Lung (tissue), 12 donors: ENCODE data around the gene BCL2L15. TPM values are rescaled to one million over a fixed set of nuclear protein-coding genes. Genes with fewer than 3 reads are reported as not detected.

Experiments
- ATAC-seq: fragments of 200-7000 bp; cut with Tn5 transposase; one replicate; pipeline ENCODE4 v1.9.1; 2020; ENCODE audit warnings: moderate number of reproducible peaks; ENCODE audit not compliant: insufficient read depth, low FRiP score
- DNase-seq, 3 donors: peaks; one replicate each; pipeline ENCODE4 v3.0.0-alpha.2; 2013 to 2017
- H3K27ac ChIP-seq, 2 donors: one replicate each; pipeline ENCODE4 v1.5.1; 2013; ENCODE audit warnings: mild to moderate bottlenecking in 2 of 2, moderate library complexity in 2 of 2, control low read depth in 1 of 2, inconsistent platforms in 1 of 2, low read depth in 1 of 2, low read length in 1 of 2
- H3K27me3 ChIP-seq, 3 donors: one replicate each; pipeline ENCODE4 v1.5.1; 2013; ENCODE audit warnings: low read length in 2 of 3; ENCODE audit not compliant: control insufficient read depth in 3 of 3, insufficient read depth in 3 of 3
- H3K36me3 ChIP-seq, 4 donors: one replicate each; pipeline ENCODE4 v1.5.1; 2013; ENCODE audit warnings: low read length in 4 of 4, mild to moderate bottlenecking in 1 of 4, moderate library complexity in 1 of 4; ENCODE audit not compliant: control insufficient read depth in 4 of 4, insufficient read depth in 4 of 4
- H3K4me1 ChIP-seq, 5 donors: one replicate each; pipeline ENCODE4 v1.5.1; 2013; ENCODE audit warnings: low read length in 5 of 5, mild to moderate bottlenecking in 2 of 5, moderate library complexity in 1 of 5; ENCODE audit not compliant: control insufficient read depth in 5 of 5, insufficient read depth in 5 of 5
- H3K4me3 ChIP-seq: one replicate; pipeline ENCODE4 v1.5.1; 2013; ENCODE audit warnings: mild to moderate bottlenecking, control low read depth, moderate library complexity
- H3K9ac ChIP-seq, 2 donors: one replicate each; pipeline ENCODE4 v1.5.1; 2013; ENCODE audit warnings: low read length in 2 of 2, control low read depth in 1 of 2; ENCODE audit not compliant: insufficient read depth in 1 of 2
- H3K9me3 ChIP-seq, 4 donors: one replicate each; pipeline ENCODE4 v1.5.1; 2013; ENCODE audit warnings: low read length in 3 of 4, mild to moderate bottlenecking in 1 of 4, moderate library complexity in 1 of 4; ENCODE audit not compliant: control insufficient read depth in 4 of 4, insufficient read depth in 3 of 4
- WGBS, 2 donors: extraction: QIAGEN DNeasy Blood & Tissue Kit; methylation state at CpG; one replicate each; pipeline ENCODE4 v1.1.7; 2013; 5-methylcytosine and 5-hydroxymethylcytosine counted together
- polyA plus RNA-seq, 2 donors: library from polyadenylated mRNA; stranded (reverse); fragments of 200-250 nt; gene quantifications; one replicate each; pipeline ENCODE4 v1.2.1, GENCODE V29; 2013
- total RNA-seq, 2 donors: library from RNA; depleted of rRNA in 1 of 2; stranded (reverse); fragments of >200 nt in 1 of 2; gene quantifications; one replicate each; pipeline ENCODE4 v1.2.1, GENCODE V29; 2014 to 2021
- TF ChIP-seq, protein P1 (sequence below): IDR thresholded peaks from 2 replicates; pipeline ENCODE4 v1.5.1; 2012; ENCODE audit warnings: mild to moderate bottlenecking; ENCODE audit errors: control extremely low read depth, extremely low read depth
- donor health status: control.
- donor health status: control.
- donor health status: Bipolar disorder and iron deficiency.
- donor health status: healthy.
- donor health status: DM: yes; HTN: yes; CAD: no.

BCL2L15 gene
- total and polyA plus RNA-seq, 4 donors = 1.9 to 7.0 (median 3.2) TPM

DNA sequence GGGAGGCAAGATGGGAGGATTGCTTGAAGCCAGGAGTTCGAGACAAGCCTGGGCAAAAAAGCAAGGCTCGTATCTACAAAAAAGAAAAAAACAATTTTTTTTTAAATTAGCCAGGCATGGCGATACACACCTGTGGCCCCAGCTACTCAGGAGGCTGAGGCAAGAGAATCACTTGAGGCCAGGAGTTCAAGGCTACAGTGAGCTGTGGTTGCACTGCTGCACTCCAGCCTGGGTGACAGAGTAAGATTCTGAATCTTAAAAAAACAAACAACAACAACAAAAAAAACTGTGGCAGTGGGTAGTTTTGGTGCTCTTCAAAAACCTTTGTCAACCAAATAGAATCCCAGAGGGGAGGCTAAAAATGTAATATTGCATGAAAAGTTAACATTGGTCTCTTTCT, 16.6 kb downstream of the BCL2L15 start:
- H3K27ac ChIP-seq = no peak overlapping the region
- H3K9ac ChIP-seq = no peak overlapping the region
- TF ChIP-seq, protein P1, sequence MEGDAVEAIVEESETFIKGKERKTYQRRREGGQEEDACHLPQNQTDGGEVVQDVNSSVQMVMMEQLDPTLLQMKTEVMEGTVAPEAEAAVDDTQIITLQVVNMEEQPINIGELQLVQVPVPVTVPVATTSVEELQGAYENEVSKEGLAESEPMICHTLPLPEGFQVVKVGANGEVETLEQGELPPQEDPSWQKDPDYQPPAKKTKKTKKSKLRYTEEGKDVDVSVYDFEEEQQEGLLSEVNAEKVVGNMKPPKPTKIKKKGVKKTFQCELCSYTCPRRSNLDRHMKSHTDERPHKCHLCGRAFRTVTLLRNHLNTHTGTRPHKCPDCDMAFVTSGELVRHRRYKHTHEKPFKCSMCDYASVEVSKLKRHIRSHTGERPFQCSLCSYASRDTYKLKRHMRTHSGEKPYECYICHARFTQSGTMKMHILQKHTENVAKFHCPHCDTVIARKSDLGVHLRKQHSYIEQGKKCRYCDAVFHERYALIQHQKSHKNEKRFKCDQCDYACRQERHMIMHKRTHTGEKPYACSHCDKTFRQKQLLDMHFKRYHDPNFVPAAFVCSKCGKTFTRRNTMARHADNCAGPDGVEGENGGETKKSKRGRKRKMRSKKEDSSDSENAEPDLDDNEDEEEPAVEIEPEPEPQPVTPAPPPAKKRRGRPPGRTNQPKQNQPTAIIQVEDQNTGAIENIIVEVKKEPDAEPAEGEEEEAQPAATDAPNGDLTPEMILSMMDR = no peak
- no peaks in the 10 kb centered on the region for H3K9me3 ChIP-seq
- H3K27me3 ChIP-seq = no peaks in the 10 kb centered on the region
- ATAC-seq = no peak
- H3K4me3 ChIP-seq = no peak overlapping the region
- DNase-seq = no peak
- no peaks in the 10 kb centered on the region for H3K4me1 ChIP-seq
- WGBS, 2 donors = 82 to 83% methylated on average over 3 of the region's 3 CpGs
- H3K36me3 ChIP-seq = no peaks in the 10 kb centered on the region

DNA sequence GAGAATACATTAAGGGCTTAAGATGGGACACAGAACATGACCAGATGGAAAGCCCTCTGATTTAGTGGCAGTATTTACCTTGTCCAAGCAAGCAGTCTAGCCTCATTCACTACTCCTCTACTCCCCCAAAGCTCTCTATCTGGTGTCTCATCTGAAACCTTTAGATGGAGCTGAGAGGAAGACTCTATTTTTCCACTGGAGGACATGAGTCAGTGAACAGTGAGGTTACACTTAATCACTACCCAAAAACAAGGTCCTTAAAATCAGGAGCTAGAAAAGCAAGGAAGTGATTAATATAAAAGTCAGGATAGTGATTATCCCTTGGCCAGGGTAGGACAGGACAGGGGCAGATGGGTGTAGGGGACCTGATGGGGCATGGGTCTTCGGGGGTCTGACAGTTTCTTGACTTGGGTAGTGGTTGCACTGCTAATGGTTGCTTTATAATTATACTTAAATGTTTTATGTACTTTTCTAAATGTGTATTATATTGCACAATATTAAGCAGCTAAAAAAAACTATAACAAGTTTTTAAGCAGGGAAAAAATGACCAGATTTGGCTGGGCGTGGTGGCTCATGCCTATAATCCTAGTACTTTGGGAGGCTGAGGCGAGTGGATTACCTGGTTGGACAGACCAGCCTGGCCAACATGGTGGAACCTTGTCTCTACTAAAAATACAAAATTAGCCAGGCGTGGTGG, 18.8 kb downstream of the BCL2L15 start:
- TF ChIP-seq, protein P1 = no peak
- WGBS, 2 donors = 93 to 96% methylated on average over 4 of the region's 4 CpGs
- no peaks in the 10 kb centered on the region for H3K36me3 ChIP-seq
- no peak overlapping the region for H3K4me3 ChIP-seq
- H3K27ac ChIP-seq = no peak overlapping the region
- no peaks in the 10 kb centered on the region for H3K27me3 ChIP-seq
- DNase-seq = no peak
- H3K4me1 ChIP-seq = no peaks in the 10 kb centered on the region
- no peak overlapping the region for H3K9ac ChIP-seq
- ATAC-seq = no peak
- no peaks in the 10 kb centered on the region for H3K9me3 ChIP-seq

DNA sequence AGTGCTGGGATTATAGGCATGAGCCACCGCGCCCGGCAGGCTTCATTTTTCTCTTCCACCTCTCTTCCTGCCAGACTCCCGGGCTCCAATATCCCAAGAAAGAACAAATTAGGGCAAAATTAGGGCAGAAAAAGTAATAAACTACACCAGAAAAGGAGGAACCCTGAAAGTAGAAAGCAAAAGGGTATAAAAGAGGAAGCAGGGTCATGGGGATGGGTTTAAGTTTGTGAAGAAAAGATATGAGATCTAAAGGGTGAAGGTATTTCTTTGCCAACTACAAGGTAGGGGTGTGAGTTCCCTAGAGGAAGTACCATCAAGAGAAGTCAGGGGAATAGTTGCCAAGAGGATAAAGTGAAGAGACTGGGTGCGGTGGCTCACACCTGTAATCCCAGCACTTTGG, 25.7 kb downstream of the BCL2L15 start:
- no peak overlapping the region for H3K9ac ChIP-seq
- H3K4me3 ChIP-seq = no peak overlapping the region
- WGBS, 2 donors = 87 to 88% methylated on average over 5 of the region's 5 CpGs
- H3K4me1 ChIP-seq = no peaks in the 10 kb centered on the region
- no peak for DNase-seq
- H3K27me3 ChIP-seq = no peaks in the 10 kb centered on the region
- TF ChIP-seq, protein P1 = no peak
- no peak overlapping the region for H3K27ac ChIP-seq
- no peaks in the 10 kb centered on the region for H3K9me3 ChIP-seq
- no peak for ATAC-seq
- no peaks in the 10 kb centered on the region for H3K36me3 ChIP-seq

DNA sequence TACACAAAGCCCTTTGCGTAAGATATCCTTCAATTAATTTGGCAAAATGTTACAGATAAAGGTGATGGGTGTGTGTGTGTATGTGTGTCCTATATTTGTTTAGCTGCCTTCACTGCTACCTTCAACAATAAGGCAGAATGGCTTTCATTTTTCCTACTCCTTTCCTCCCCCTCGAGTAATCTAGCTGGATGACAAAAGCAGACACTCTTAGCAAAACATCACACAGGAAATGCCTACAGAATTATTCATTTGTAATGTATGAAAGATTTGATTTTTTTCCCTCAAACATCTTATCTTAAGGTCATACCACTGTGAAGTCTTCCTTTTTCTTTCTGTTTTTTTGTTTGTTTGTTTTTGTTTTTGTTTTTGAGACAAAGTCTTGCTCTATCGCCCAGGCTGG, 26.5 kb downstream of the BCL2L15 start:
- H3K4me3 ChIP-seq = no peak overlapping the region
- no peak overlapping the region for H3K9ac ChIP-seq
- no peaks in the 10 kb centered on the region for H3K9me3 ChIP-seq
- DNase-seq (no peak), ATAC-seq (no peak)
- no peaks in the 10 kb centered on the region for H3K36me3 ChIP-seq
- 62 to 70% methylated on average over 3 of the region's 3 CpGs for WGBS, 2 donors
- no peaks in the 10 kb centered on the region for H3K4me1 ChIP-seq
- no peaks in the 10 kb centered on the region for H3K27me3 ChIP-seq
- no peak overlapping the region for H3K27ac ChIP-seq
- TF ChIP-seq, protein P1 = no peak
